ENCODE measurements around the gene ATP2B2. TPM values are rescaled to one million over a fixed set of nuclear protein-coding genes. Genes with fewer than 3 reads are reported as not detected.

ATP2B2 gene
- total and polyA plus RNA-seq, 2 of the 8 experiments (the other 6 are each of a cell fraction or from before 2014, with no cell fraction given): 0.14 to 1.2 TPM

- Histone ChIP-seq H2BK5ac (ENCODE audit: low read depth, low read length) (0 out of 2 replicates have a peak overlapping the region, but pooled peaks have one; percentile 30), H3K23ac (ENCODE audit: insufficient read length) (no peak overlapping the region), H3K4ac (replicated peaks; ENCODE audit: insufficient read length, low read depth, low read length) (no peak overlapping the region), H3K79me2 (ENCODE audit: control insufficient read depth in 1 of 2, insufficient read depth in 2 of 2, low read length in 2 of 2) (no peaks in the 10 kb centered on the region), H4K91ac (replicated peaks; ENCODE audit: insufficient read length, low read length) (no peak overlapping the region), H2BK20ac (ENCODE audit: low read length) (peak overlapping the region; percentile 94), H2AK5ac (ENCODE audit: low read depth, low read length) (no peak overlapping the region), H4K20me1 (replicated peaks in 1 of 2; ENCODE audit: control insufficient read depth in 1 of 2, insufficient read depth in 2 of 2, low read length in 2 of 2) (no peaks in the 10 kb centered on the region), H3K9ac (replicated peaks in 1 of 4; ENCODE audit: extremely low read depth in 1 of 4, low read depth in 3 of 4, low read length in 3 of 4) (no peak overlapping the region), H3K9me3 (ENCODE audit: insufficient read depth in 2 of 2, low read depth in 1 of 2, low read length in 1 of 2) (peaks cover 9 to 10% of the 10 kb centered on the region in 2 experiments), H3K4me2 (ENCODE audit: insufficient read depth in 1 of 2, low read depth in 2 of 2, low read length in 2 of 2) (no peak overlapping the region), H3K56ac (replicated peaks; ENCODE audit: insufficient read length, low read depth, low read length) (no peak overlapping the region), H3K27ac (ENCODE audit: low read depth, low read length) (no peak overlapping the region), H3K27me3 (replicated peaks in 1 of 4; ENCODE audit: control insufficient read depth in 3 of 4, extremely low read depth in 1 of 4, insufficient read depth in 3 of 4, low read length in 3 of 4) (no peaks in the 10 kb centered on the region; a peak in 1 of 7 replicates), H3K36me3 (ENCODE audit: control insufficient read depth in 2 of 4, insufficient read depth in 4 of 4, low read length in 3 of 4) (no peaks in the 10 kb centered on the region), H3K4me1 (replicated peaks in 1 of 4; ENCODE audit: control insufficient read depth in 3 of 4, insufficient read depth in 4 of 4, low read length in 3 of 4) (peaks cover 6 to 22% (median 14%) of the 10 kb centered on the region in 4 experiments), H2BK15ac (ENCODE audit: low read length) (peak overlapping the region; percentile 93; the same call in 1 of the 2 replicates), H3K23me2 (ENCODE audit: low read depth, low read length) (no peaks in the 10 kb centered on the region), H3K79me1 (ENCODE audit: low read depth, low read length) (no peaks in the 10 kb centered on the region), H4K8ac (ENCODE audit: extremely low read depth, insufficient read depth, low read length) (no peak overlapping the region), H3K14ac (ENCODE audit: insufficient read length) (no peak overlapping the region), H2BK120ac (replicated peaks; ENCODE audit: low read depth, low read length) (no peak overlapping the region), H4K5ac (ENCODE audit: insufficient read length, low read depth, low read length) (no peak overlapping the region), H3K18ac (ENCODE audit: extremely low read depth, low read length) (0 out of 2 replicates have a peak overlapping the region, but pooled peaks have one; percentile 42), H2AFZ (ENCODE audit: low read length) (no peak overlapping the region), H3K4me3 (ENCODE audit: extremely low read depth in 1 of 4, insufficient read depth in 2 of 4, low read depth in 3 of 4, low read length in 4 of 4) (no peak overlapping the region), H2BK12ac (ENCODE audit: low read depth, low read length) (peak overlapping the region; percentile 89; the same call in 1 of the 2 replicates)
- 67% methylated on average over 2 of the region's 2 CpGs; no CpG with 5 or more reads in 1 of the 2 experiments for WGBS, 2 experiments (ENCODE audit: extremely low coverage in 1 of 2, insufficient coverage in 1 of 2, insufficient read length in 1 of 2, insufficient replicate concordance in 2 of 2, low coverage in 1 of 2, low lambda C conversion rate in 2 of 2, missing lambda C conversion rate in 1 of 2)
- ChIA-PET CTCF (ENCODE audit: partially characterized antibody) (interaction anchor here (0.7 to 2.9 kb wide), 10 partner anchors 12 to 57 kb away, joined by 3 to 17 read pairs (median 4); no protein-coding TSS in a partner anchor), POLR2A (ENCODE audit: partially characterized antibody) (no interaction called here)
- FAIRE-seq (no peak), DNase-seq (ENCODE audit: low read depth in 1 of 2, low spot score in 2 of 2) (no peak)
- TF ChIP-seq, protein P1, sequence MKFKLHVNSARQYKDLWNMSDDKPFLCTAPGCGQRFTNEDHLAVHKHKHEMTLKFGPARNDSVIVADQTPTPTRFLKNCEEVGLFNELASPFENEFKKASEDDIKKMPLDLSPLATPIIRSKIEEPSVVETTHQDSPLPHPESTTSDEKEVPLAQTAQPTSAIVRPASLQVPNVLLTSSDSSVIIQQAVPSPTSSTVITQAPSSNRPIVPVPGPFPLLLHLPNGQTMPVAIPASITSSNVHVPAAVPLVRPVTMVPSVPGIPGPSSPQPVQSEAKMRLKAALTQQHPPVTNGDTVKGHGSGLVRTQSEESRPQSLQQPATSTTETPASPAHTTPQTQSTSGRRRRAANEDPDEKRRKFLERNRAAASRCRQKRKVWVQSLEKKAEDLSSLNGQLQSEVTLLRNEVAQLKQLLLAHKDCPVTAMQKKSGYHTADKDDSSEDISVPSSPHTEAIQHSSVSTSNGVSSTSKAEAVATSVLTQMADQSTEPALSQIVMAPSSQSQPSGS (IDR thresholded peaks at IDR 0.05; ENCODE audit: low read length): no peak
- TF ChIP-seq FOSL1 (IDR thresholded peaks at IDR 0.05; ENCODE audit: insufficient read depth, low read depth, low read length) (no peak), SUZ12 (IDR thresholded peaks at IDR 0.05; ENCODE audit: low read length) (no peak), NRF1 (IDR thresholded peaks at IDR 0.05; ENCODE audit: low read depth, low read length) (no peak), RBBP5 (IDR thresholded peaks at IDR 0.05; ENCODE audit: borderline replicate concordance, low read depth, low read length) (no peak), CEBPB (IDR thresholded peaks at IDR 0.05; ENCODE audit: low read depth, low read length) (no peak), CBX5 (IDR thresholded peaks at IDR 0.05; ENCODE audit: low read depth, low read length) (no peak), EP300 (IDR thresholded peaks at IDR 0.05; ENCODE audit: borderline replicate concordance in 1 of 2, low read depth in 2 of 2, low read length in 2 of 2) (no peak), SIN3A (conservative IDR thresholded peaks at IDR 0.05 in 1 of 2, IDR thresholded peaks at IDR 0.05 in 1 of 2; ENCODE audit: low read depth in 1 of 2, low read length in 2 of 2) (no peak), JUN (IDR thresholded peaks at IDR 0.05; ENCODE audit: low read depth, low read length) (no peak)
- TF ChIP-seq, protein P2, sequence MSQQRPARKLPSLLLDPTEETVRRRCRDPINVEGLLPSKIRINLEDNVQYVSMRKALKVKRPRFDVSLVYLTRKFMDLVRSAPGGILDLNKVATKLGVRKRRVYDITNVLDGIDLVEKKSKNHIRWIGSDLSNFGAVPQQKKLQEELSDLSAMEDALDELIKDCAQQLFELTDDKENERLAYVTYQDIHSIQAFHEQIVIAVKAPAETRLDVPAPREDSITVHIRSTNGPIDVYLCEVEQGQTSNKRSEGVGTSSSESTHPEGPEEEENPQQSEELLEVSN (IDR thresholded peaks at IDR 0.05): no peak
Measured at GRCh38 chr3:10393514-10393913, 111.9 kb downstream of the ATP2B2 start.

All from H1 (cell line).